Activated CD8-positive, alpha-beta memory T cell treated with anti-CD3 and anti-CD28 coated beads for 48 hours (primary cell): ENCODE data around the gene FUT1.
"Not testable (repeated sequence)": the region's sequence is repeated elsewhere in the genome, so short reads cannot be mapped to it uniquely, and the experiment has no call there.

ENCODE experiments used
- DNase-seq, 3 experiments: peaks; one replicate each; pipeline ENCODE4 v3.0.0-alpha.2; 2020; ENCODE audit warnings: low read depth in 2 of 3, low spot score in 2 of 3

FUT1 gene

GRCh38 chr19:48718106-48718505, 34.3 kb downstream of the FUT1 start:
- not testable (repeated sequence) for DNase-seq

DNA sequence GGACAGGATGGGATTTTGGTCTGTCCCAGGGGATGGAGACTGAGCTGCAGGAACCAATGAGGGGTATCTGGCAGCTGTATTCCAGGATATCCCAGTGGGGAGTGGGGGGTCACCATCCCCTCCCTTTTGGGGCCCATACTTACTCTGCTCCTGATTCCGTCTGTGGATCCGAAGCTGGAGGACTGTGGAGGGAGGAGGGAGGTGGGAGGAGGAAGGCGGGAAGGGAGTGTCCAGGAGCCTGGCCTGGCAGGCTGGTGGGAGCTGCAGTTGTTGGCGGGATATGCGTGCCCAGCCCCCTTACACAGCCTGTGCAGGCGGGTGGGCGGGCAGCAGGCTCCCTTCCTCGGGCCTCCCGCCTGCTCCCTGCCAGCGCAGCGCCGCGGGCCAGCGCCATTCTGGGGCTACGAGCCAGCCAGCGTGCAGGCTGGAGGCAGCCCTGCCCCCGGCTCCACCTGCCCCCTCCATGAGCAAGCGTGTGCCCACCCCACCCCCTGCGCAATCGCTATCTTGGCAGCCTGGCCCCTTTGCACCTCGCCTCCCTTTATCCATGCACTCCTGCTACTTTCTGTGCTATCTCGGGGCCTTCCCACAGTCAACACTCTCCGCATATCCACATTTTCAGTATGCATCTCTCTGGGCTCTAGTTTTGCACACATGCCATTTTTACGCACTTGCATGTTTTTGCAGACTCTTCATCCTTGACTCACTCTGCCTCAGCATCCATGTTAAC, 35.7 kb downstream of the FUT1 start:
- no peak for DNase-seq

DNA sequence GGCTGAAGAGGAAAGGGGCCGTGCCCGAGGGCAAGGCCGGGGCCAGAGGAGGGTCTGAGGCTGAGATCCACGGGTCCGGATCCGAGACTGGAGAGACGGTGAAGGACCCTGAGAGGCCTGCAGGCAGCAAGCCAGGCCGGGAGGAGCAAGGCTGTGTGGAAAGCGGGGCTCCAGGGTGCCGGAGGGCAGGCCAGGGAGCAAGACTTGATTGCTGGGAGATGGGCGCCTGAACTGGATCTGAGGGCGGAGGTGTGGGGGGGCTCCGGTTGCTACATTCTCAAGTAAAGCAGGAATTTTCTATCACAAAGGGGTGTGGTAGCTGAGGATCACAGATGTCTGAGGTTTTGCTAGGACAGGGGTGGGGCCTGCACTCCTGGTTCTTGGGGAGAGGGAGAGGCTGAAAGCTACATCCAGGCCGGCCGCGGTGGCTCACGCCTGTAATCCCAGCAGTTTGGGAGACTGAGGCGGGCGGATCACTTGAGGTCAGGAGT, 36.7 kb downstream of the FUT1 start:
- DNase-seq: no peak

GRCh38 chr19:48714759-48715675, 37.4 kb downstream of the FUT1 start:
- DNase-seq: no peak

DNA sequence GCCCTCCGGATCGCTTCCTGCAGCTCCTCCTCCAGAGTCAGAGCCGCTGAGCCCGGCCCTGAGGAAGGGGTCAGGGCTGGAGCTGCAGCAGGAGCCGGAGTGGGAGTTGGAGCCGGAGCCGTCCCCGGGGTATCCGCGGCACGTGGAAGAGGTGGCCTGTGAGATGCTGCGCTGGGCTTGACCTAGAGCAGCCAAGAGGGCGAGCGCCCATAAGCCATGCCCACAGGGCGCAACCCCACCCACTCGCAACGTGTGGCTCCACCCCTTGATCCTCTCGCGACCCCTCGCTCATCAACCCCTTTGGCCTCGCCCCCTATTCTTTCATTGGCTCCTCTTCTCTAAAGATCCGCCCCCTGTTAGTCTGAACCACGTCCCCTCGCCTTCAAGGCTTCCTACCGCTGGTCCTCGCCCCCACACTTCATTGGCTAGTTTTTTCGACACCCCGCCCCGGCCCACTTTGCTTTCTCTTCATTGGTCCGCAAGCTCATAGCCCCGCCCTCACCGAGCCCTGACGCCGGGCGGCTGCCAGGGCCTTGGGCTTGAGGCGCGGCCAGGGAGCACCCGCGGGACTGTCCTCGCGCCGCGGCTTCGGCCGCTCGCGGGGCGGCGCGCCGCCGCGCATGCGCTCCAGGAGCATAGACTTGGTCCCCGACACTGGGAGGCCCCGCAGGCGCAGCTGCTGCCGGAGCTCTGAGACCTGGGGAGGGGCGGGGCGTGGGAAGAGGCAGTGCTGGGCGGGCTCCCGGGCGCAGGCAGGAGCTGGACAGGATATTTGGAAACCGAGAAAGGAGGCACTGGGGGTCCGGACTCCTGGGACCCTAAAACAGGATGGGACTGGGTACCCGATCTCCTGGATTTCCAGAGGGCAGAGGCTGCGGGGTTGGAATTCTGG, 38.3 kb downstream of the FUT1 start:
- peak; percentile 89 to 99 (median 92) for DNase-seq

DNA sequence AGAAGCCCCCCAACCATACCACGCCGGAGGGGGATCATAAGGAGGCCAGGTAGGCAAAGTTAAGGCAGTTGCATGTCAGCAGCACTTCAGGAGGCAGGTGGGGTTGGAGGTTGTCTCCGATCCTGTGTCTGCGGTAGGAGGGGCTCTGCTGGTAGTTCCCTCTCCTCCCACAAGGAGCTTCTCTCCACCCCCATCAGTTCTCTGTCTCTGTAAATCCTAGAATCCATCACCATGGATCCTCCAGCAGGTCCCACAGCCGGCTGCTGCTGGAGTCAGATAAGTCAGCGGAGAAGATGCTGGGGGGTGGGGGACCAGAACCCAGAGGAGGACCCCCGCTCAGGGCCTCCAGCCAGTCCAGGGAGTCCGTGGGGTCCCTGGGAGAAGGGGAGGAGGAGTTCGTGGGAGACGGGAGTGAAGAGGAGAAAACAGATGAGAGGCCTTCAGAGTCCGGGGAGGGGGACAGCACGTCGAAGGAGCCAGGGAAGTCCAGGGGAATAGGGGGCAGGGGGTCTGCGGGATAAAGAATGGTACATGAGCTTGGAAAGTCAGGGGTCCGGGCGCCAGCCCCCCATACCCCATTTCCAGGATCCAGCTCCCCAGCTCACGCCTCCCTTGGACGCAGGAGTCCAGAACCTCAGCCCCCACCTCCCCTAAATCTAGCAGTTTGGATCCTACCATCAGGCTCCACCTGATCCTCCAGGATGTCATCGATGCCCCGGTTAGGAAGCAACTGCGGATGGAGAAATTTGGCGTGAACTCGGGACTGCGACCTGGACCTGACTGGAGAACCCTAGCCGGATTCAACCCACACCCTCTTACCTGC, 39.2 kb downstream of the FUT1 start:
- no peak for DNase-seq

DNA sequence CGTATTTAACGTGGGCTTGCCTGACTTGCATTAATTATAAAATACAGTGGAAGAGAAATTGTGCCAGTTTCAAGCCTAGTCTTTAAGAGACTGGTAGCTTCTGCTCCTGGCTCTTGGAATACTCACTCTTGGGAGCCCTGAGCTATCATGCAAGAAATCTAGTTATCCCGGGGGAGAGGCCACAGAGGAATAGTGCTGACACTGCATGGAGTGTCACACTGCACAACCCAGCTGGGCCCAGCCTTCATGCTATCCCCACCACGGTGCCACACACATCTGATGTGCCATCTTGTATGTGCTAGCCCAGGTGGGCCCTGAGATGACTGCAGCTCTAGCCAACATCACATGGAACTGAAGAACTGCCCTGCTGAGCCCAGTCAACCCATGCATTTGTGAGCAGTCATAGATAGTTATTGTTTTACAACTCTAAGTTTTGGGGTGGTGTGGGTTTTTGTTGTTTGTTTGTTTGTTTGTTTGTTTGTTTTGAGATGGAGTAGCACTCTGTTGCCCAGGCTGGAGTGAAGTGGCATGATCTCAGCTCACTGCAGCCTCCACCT, 41.3 kb downstream of the FUT1 start:
- no peak for DNase-seq

DNA sequence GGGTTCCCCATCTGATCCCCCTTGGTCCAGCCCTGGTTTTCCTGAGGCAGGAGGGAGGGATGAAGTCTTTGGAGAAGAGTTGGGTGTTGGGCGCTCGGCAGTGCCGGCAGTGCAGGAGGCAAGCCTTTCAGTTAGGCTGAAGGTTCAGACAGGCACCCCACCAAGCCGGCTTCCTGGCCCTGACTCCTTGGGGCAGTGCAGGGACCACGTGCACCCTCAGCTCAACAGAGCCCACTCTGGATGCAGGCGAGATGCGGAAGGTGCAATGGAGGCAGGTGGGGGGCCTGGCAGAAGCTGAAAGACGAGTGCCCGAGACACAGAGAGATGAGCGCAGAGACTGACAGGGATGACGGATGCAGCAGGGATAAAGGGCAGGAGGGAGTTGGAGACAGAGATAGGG, 44.0 kb downstream of the FUT1 start:
- DNase-seq: no peak

DNA sequence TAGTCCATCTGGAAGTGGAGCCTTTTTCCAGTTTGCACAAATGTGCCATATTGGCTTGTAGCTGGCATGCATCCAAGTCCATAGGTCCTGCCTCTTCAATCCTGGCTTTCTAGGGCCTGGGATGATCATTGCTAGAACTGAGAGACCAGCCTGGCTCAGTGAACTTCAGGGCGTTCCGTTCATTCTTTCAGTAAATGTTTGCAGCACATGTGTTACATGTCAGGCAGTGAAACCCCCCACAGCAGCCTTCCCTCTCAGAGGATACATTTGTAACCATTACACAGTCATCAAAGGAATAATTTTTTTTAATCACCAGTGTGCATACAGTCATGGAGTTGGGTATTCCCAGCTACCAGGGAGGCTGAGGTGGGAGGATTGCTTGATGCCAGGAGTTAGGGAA, 47.0 kb downstream of the FUT1 start:
- DNase-seq: no peak

GRCh38 chr19:48703316-48703715, 49.1 kb downstream of the FUT1 start:
- no peak for DNase-seq

DNA sequence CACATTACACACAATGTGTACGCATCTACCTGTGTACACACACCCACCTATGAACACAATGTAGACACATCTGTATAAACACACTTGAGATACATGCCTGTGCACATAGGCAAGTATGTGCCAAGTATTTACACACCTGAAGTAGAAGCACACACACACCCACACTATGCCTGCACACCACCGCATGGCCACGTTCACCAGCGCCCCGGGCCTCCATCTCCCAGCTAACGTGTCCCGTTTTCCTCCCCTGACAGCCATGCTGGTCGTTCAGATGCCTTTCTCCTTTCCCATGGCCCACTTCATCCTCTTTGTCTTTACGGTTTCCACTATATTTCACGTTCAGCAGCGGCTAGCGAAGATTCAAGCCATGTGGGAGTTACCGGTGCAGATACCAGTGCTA, 49.7 kb downstream of the FUT1 start:
- DNase-seq: no peak

DNA sequence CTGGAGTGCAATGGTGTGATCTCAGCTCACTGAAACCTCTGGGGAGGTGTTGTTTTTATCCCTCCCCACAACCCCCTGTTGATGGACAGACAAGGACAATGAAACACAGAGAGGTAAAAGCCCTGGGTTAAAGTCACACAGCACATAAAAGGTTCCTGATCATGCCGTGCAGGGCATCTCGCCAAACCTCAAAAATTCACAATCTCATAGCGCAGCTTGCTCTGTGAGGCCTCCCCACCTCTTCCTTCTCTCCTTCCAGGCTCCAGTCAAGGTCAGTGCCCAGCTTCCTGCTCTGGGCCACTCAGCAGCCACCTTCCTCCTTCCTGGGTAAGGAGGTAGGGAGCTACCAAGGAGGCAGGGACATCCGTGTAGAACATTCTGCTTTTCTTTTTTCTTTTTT, 54.4 kb downstream of the FUT1 start:
- no peak for DNase-seq
